Fibroblast of skin of left quadriceps (primary cell): ENCODE data around the gene LRRC4C.

Source experiments
- DNase-seq, 2 experiments: peaks; one replicate each; pipeline ENCODE4 v3.0.0-alpha.2; 2013; ENCODE audit warnings: low read depth in 2 of 2

LRRC4C gene

DNA sequence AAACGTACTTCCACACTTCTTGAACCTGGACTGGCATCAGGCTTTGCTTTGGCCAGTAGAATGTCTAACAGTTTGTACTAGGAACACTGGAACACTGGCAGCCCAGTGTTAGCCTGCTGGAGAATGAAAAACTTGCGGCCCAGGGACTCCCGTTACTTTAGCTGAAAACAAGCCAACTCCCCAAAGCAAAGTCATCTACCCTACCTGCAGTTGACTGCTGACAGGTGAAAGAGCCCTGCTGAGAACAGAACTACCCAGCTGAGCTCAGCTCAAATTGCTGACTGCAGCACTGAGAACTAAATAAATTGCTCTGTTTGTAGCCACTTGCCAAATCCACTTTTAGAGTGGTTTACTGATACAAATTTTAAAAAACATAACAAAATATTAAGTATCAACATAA lies 342.5 kb downstream of the LRRC4C start:
- no peak for DNase-seq

DNA sequence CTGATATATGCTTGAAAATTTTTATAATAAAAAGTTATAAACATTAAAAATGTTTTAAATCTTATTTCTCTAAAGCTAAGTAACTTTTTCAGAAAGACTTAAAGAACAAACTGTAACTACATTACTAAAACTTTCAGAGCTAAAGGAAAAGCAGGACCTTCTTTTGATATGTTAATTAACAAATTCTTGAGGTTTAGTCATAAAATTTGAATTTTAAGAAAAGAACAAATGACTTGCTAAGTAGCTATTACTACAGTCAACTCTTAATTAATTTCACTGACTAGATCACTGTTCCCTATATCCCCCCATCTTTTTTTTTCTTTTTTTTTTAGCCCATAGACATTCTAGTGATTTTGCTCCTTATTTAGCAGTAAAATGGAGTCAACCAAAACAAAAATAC lies 344.4 kb downstream of the LRRC4C start:
- no peak for DNase-seq

DNA sequence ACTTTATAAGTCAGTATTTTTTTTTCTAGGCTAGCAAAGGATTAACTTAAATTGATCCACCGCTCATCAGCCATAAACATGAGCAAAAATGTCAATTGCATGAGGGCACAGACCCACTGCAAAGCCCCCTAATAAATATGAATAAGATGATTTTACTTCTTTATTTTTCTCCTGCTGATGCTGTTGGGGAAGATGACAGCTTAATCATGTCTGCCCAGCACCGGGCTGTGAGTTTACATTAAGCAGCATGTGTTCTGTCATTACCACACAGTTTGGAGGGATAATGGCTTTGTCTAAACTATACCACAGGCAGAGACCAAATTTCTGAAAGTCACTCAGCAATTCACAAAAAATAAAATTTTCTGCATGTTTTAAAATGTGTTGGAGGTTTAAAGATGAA lies 346.3 kb downstream of the LRRC4C start:
- DNase-seq: no peak

DNA sequence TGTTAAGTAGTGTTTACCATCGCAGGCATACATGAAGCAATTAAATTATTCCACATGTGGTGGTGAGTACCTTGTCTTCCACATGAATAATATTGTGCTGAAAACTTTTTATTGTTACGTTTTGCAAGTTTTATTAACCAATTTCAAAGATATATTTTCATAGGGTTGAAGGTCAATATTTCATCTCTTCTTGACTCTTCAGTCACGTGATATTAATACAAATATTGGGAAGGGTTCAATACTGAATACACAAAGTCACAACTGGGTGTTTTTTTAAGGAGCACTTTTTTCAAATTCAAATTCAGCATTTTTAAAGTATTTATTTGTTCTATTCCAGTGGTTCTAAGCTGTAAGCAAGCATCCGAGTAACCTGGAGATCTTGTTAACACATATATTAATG lies 348.9 kb downstream of the LRRC4C start:
- no peak for DNase-seq

DNA sequence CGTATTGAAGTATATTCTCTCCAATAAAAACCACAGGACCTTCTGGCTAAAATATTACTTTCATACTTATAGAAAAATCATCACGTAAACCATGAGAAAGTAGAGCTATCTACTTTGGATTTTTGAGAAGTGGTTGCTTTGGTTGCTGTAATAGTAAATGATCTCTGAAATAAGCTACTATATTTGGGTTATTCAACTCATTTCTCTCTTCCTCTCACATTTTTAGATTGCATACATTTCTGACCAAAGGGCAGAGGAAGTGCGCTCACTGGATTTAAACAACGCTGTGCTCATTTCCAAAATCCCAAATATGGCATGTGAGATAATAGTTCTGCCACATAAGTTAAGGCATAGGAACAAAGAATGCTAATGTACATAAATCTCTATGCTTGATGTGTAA lies 357.0 kb downstream of the LRRC4C start:
- DNase-seq: no peak

GRCh38 chr11:41099654-41100053 lies 359.8 kb downstream of the LRRC4C start:
- no peak for DNase-seq

GRCh38 chr11:41085123-41085522 lies 374.3 kb downstream of the LRRC4C start:
- DNase-seq: no peak

DNA sequence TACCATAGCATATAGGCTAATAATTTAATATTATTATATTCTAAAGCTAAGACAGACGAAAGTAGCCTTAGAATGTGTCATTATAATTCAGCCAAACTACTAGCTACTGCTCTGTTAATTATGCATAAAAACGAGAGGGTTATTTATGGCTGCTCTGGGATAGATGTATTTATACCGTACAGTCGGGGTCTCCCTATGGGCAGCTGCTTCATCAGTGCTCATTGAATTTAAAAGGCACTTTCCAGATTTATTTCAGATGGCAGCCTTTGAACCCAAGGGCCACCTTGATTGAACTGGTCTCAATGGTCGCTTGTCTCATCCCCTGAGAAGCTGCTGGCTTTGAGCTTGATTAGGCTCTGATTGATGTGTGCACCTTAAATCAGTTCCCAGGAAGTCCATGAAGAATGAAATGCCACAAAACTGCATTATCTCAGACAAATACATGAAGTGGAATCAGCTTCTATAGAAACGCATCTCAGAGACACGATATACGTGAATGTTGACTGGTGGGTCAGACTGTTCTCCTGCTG lies 377.6 kb downstream of the LRRC4C start:
- no peak for DNase-seq

DNA sequence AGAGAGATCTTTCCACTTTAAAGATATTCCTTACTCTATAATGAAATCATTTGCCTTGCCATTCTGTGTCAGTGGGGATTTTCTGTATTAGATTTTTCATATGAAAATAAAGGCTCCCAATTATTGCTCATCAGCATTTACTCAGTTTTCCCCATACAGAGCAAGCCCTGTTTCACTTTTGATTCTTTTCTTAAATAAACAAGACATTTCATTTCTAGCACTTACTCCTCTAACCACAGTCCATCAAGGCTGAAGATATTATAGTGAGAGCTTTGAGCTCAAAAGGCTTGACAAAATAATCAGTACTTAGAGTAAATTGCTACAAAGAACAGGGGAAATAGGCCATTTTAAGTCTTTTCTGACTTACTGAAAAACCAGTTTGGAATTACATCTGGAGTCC lies 385.1 kb downstream of the LRRC4C start:
- no peak for DNase-seq

- no peak for DNase-seq
Observed at GRCh38 chr11:41065432-41065831, 394.0 kb downstream of the LRRC4C start.

- DNase-seq: no peak
Observed at GRCh38 chr11:41058138-41058537, 401.3 kb downstream of the LRRC4C start.

DNA sequence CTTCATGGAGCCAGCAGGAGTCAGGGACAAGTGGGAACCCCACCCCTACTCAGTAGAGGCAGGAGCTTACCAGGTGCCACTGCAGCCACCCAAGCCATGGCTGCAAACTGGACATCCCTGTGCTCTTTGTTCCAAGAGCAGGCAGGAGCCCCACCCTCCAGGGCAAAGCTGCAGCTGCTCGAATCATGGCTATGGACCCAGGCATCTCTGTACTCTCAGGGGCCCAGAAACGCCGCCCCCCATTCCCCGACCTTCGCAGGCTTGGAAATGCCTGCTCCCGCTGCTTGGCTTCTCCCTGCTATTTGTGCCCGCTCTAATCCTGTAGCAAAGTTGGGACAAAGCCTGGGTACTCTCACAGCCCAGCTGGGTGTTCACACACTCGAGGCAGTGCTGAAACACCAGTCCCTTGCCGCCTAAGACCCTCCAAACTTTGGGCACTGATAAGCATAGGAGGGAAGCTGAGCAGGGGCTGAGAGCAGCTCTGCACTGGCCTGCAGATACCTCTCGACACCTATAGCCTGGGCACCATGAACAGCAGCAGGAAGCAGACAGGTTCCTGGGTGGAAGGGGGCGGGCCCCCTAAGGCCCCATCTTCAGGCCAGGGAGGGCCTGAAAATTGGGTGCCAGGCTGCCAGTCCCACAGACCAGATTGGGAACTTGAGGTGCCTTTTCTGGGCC lies 402.4 kb downstream of the LRRC4C start:
- DNase-seq: no peak

DNA sequence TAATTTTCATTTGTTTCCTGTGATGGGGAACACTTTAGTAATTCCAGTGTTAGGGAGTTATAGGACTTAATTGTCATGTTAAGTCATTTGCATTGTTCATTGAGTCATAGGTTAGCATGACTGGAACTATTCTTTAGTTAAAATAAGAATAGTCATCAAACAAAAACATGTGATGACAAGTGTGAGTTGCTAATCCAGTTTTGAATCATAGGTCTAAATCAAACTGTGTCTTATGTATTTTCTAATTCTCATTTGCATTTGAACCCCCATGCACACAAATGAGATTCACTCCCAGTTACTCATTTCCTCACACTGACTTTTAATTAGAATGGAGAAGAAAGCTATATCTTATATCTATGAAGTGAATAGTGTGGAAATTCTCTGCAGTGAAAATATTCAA lies 405.6 kb downstream of the LRRC4C start:
- DNase-seq: no peak

DNA sequence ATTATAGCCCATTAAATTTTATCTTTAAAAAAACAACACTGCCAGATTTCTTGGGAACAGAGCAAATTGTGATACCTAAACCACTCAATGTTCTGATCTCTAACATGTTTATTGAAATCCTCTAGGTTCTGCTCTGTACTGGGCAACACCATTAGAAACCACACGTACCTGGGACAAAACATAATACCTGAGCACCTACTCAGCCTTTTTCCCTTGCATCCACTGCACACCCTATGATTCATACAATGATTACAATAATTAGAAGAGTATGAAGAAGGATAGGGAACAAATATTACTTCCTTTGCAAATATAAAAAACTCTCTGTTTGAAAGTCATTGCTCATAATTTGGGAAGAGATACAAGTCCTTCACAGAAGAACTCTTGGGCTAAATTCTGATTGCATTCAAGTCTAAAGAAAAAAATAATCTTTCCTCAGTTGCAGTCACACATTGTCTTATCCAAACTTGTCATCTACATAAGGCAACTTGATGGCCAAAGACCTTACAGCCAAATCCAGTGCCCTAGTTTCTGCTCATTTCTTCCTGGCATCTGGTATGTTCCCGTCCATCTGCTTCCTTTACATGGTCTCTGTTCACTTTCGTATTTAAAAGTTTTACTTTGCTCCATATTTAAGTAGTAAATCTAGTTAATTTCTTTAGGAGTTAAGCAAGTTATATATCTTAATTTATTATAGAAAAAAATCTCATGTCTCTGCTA lies 407.4 kb downstream of the LRRC4C start:
- no peak for DNase-seq

GRCh38 chr11:41050791-41051190 lies 408.7 kb downstream of the LRRC4C start:
- DNase-seq: no peak

GRCh38 chr11:41047229-41047628 lies 412.2 kb downstream of the LRRC4C start:
- DNase-seq: no peak

- no peak for DNase-seq
Observed at GRCh38 chr11:41045266-41045665, 414.2 kb downstream of the LRRC4C start.

GRCh38 chr11:41044747-41045146 lies 414.7 kb downstream of the LRRC4C start:
- DNase-seq: no peak

DNA sequence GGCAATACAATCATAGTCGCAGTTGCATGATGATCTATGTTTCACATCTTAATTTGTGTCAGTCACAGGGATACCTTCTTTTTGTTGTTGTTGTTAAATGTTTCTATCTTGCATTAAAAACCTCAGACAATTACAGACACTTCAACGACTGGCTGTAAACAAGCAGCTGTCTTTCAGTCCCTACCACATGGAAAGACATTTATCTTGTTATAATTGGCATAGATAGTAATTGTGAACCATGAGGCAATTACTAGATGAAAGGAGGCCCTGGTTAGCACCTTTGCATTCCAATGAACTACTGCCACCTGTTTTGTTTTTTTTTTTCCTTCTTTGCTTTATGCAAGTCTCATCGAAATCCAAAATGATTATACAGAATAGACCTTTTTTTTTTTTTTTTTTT lies 416.8 kb downstream of the LRRC4C start:
- DNase-seq: no peak

- no peak for DNase-seq
Observed at GRCh38 chr11:41040474-41040873, 419.0 kb downstream of the LRRC4C start.

GRCh38 chr11:41039592-41039991 lies 419.9 kb downstream of the LRRC4C start:
- DNase-seq: no peak

DNA sequence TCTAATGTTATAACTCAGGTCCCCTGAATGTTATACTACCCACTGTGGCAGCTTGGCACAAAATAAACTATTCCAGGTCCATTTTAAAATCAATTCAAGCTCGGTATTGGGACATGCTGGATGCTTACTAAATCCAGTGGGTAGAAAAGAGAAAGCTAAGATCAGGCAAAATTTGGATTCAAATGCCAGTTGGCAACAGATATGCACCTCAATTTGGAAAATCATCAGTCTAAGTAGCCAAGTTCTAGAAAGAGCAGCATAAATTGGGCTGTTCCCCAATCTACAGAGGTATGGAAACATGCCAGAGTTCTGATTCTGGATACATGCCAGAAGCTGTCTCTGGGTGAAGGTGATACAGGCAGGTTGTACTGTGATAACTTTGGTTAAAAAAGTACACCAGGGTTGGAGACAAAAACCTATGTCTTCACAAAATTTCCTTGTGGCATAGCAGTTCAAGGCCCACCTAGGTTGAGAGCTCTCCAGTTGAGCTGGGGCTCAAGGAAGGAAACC lies 427.8 kb downstream of the LRRC4C start:
- no peak for DNase-seq

GRCh38 chr11:41020259-41020658 lies 439.2 kb downstream of the LRRC4C start:
- DNase-seq: no peak
